Stomach (tissue), 9 donors: ENCODE measurements around the gene KRTAP10-4. TPM values are rescaled to one million over a fixed set of nuclear protein-coding genes. Genes with fewer than 3 reads are reported as not detected.
"Not testable (repeated sequence)": the region's sequence is repeated elsewhere in the genome, so short reads cannot be mapped to it uniquely, and the experiment has no call there.

Source experiments
- DNase-seq, 2 donors: peaks; one replicate each; pipeline versions ENCODE4 v3.0.0 to v3.0.0-alpha.2; 2013 to 2019
- H3K27ac ChIP-seq, 5 donors: fragments of 200-600 bp in 4 of 5; sonication (generic) in 4 of 5; one replicate each; pipeline ENCODE4 v1.5.1; 2013 to 2019; ENCODE audit warnings: mild to moderate bottlenecking in 1 of 5, moderate library complexity in 1 of 5
- H3K27me3 ChIP-seq, 3 donors: fragments of 200-600 bp; sonication (generic); one replicate each; pipeline ENCODE4 v1.5.1; 2017 to 2019; ENCODE audit warnings: mixed run types in 1 of 3
- H3K36me3 ChIP-seq, 4 donors: fragments of 200-600 bp; sonication (generic); 1 replicate in 3 of 4; 2 replicates in 1 of 4; pipeline ENCODE4 v1.5.1; 2016 to 2019
- H3K4me1 ChIP-seq, 4 donors: fragments of 200-600 bp; sonication (generic); one replicate each; pipeline ENCODE4 v1.5.1; 2016 to 2019
- H3K4me3 ChIP-seq, 4 donors: fragments of 200-600 bp; sonication (generic) in 3 of 4; one replicate each; pipeline ENCODE4 v1.5.1; 2016 to 2019; ENCODE audit warnings: mild to moderate bottlenecking in 1 of 4
- H3K9me3 ChIP-seq, 4 donors: fragments of 200-600 bp; sonication (generic); one replicate each; pipeline ENCODE4 v1.5.1; 2016 to 2019
- CTCF ChIP-seq, 7 experiments: fragments of 450-650 bp in 4 of 7; fragments of 200-600 bp in 3 of 7; sonication (generic) in 3 of 7; IDR thresholded peaks; one replicate each; pipeline ENCODE4 v1.5.1; 2016 to 2019; ENCODE audit warnings: antibody characterized with exemption in 7 of 7, control low read depth in 2 of 7, mild to moderate bottlenecking in 1 of 7
- EP300 ChIP-seq: sonication (generic); formaldehyde crosslinking; IDR thresholded peaks from one replicate; pipeline ENCODE4 v1.6.1; 2017; ENCODE audit warnings: antibody characterized with exemption
- POLR2A ChIP-seq, 4 donors: fragments of 450-650 bp; IDR thresholded peaks; one replicate each; pipeline ENCODE4 v1.6.1; 2016; ENCODE audit warnings: antibody characterized with exemption in 4 of 4, control low read depth in 2 of 4, mild to moderate bottlenecking in 1 of 4, moderate library complexity in 1 of 4
- POLR2AphosphoS5 ChIP-seq, 3 donors: sonication (generic); formaldehyde crosslinking; IDR thresholded peaks; one replicate each; pipeline ENCODE4 v1.6.1; 2016; ENCODE audit warnings: antibody characterized with exemption in 3 of 3
- WGBS, 5 donors: extraction: QIAGEN DNeasy Blood & Tissue Kit in 3 of 5; methylation state at CpG; one replicate each; pipeline versions ENCODE4 v1.1.5 to v1.1.7; 2013 to 2018; 5-methylcytosine and 5-hydroxymethylcytosine counted together
- intact Hi-C: fragments of 100-400 bp; cut with DNase I; formaldehyde crosslinking; loops from one replicate; pipeline ENCODE4 v1.15.1; 2023; ENCODE audit warnings: low total_unique reads
- polyA plus RNA-seq, 3 donors: library from polyadenylated mRNA; stranded (reverse); fragments of 200-250 nt; gene quantifications; one replicate each; pipeline ENCODE4 v1.2.3, GENCODE V29; 2013
- total RNA-seq, 5 donors: library from RNA; depleted of rRNA; stranded (reverse); fragments of >200 nt; gene quantifications; one replicate each; pipeline versions ENCODE4 v1.1.0 to v1.2.3, GENCODE V29; 2014 to 2016
- donor health status: healthy with polysubstance abuse.
- donor health status: Bipolar disorder and iron deficiency.
- donor health status: healthy.

Gene KRTAP10-4
- total and polyA plus RNA-seq, 8 donors, result not detected

- H3K27ac ChIP-seq, result no peak overlapping the region
- WGBS, 5 donors, result 68 to 75% (median 73%) methylated on average over 11 of the region's 11 CpGs
- H3K9me3 ChIP-seq, result peaks cover 0 to 17% (median 1%) of the 10 kb centered on the region in 4 donors
- H3K36me3 ChIP-seq, result no peaks in the 10 kb centered on the region
- TF ChIP-seq EP300 (no peak), POLR2AphosphoS5 (IDR thresholded peaks at IDR 0.05) (no peak), POLR2A (IDR thresholded peaks at IDR 0.05) (no peak), CTCF (IDR thresholded peaks at IDR 0.05) (no peak)
- H3K4me3 ChIP-seq, result no peak overlapping the region
- peaks cover 0 to 48% (median 10%) of the 10 kb centered on the region in 3 donors for H3K27me3 ChIP-seq
- no peak for DNase-seq
- no peaks in the 10 kb centered on the region for H3K4me1 ChIP-seq
- intact Hi-C loops, result no loop called here
Observed at GRCh38 chr21:44598061-44598460, 24.5 kb downstream of the KRTAP10-4 start.

GRCh38 chr21:44599264-44600029 is 25.9 kb downstream of the KRTAP10-4 start:
- H3K9me3 ChIP-seq, result peaks cover 0 to 25% (median 1%) of the 10 kb centered on the region in 4 donors
- H3K4me1 ChIP-seq, result no peaks in the 10 kb centered on the region
- H3K36me3 ChIP-seq, result no peaks in the 10 kb centered on the region
- WGBS, 5 donors, result 80 to 86% (median 83%) methylated on average over 8 of the region's 8 CpGs
- TF ChIP-seq POLR2AphosphoS5 (IDR thresholded peaks at IDR 0.05) (no peak), POLR2A (IDR thresholded peaks at IDR 0.05) (no peak)
- H3K27ac ChIP-seq, result no peak overlapping the region
- peaks cover 0 to 57% (median 10%) of the 10 kb centered on the region in 3 donors for H3K27me3 ChIP-seq
- H3K4me3 ChIP-seq, result no peak overlapping the region
- intact Hi-C loops, result no loop called here
- DNase-seq, result no peak

- DNase-seq, intact Hi-C loops, H3K36me3 ChIP-seq, H3K4me3 ChIP-seq, H3K4me1 ChIP-seq, H3K27ac ChIP-seq: not testable (repeated sequence)
- 53 to 73% (median 62%) methylated on average over 15 to 23 of the region's 23 CpGs for WGBS, 5 donors
- Histone ChIP-seq H3K9me3 (peaks cover 0 to 27% (median 1%) of the 10 kb centered on the region in 4 donors), H3K27me3 (peaks cover 0 to 57% (median 13%) of the 10 kb centered on the region in 3 donors)
Observed at GRCh38 chr21:44600118-44600978, 26.8 kb downstream of the KRTAP10-4 start, which contains the start of gene KRTAP10-7. Gene KRTAP10-7, plus strand, starts transcription at chr21:44600597. Its CDS starts 25 bp downstream, at chr21:44600622.

- WGBS, 5 donors, result 51 to 78% (median 69%) methylated on average over 3 to 10 of the region's 10 CpGs
- Histone ChIP-seq H3K27me3 (peaks cover 0 to 55% (median 13%) of the 10 kb centered on the region in 3 donors), H3K9me3 (peaks cover 0 to 27% (median 1%) of the 10 kb centered on the region in 4 donors)
- DNase-seq, H3K27ac ChIP-seq, H3K4me3 ChIP-seq, intact Hi-C loops, H3K36me3 ChIP-seq, H3K4me1 ChIP-seq: not testable (repeated sequence)
Observed at GRCh38 chr21:44601091-44601490, 27.6 kb downstream of the KRTAP10-4 start.

GRCh38 chr21:44601596-44602462 is 28.3 kb downstream of the KRTAP10-4 start:
- Histone ChIP-seq H3K27ac (no peak overlapping the region), H3K9me3 (peaks cover 0 to 32% (median 3%) of the 10 kb centered on the region in 4 donors), H3K4me1 (no peaks in the 10 kb centered on the region), H3K36me3 (no peaks in the 10 kb centered on the region), H3K4me3 (no peak overlapping the region), H3K27me3 (peaks cover 0 to 56% (median 13%) of the 10 kb centered on the region in 3 donors)
- intact Hi-C loops, result no loop called here
- WGBS, 5 donors, result 71 to 78% (median 75%) methylated on average over 20 to 23 of the region's 23 CpGs
- no peak for DNase-seq
- TF ChIP-seq POLR2A (IDR thresholded peaks at IDR 0.05) (no peak), CTCF (IDR thresholded peaks at IDR 0.05) (no peak), EP300 (no peak), POLR2AphosphoS5 (IDR thresholded peaks at IDR 0.05) (no peak)
